WTC11 (cell line): ENCODE measurements around the gene WDR62.

Experiments used
- CTCF ChIP-seq: fragments of 200-600 bp; IDR thresholded peaks from 2 replicates; pipeline ENCODE4 v1.8.0; 2022; ENCODE audit warnings: antibody characterized with exemption
- MXD4 ChIP-seq: fragments of 250-450 bp; sonication (Bioruptor Pico); IDR thresholded peaks from 2 replicates; pipeline ENCODE4 v1.8.0; 2021; ENCODE audit warnings: mild to moderate bottlenecking, moderate library complexity, borderline replicate concordance
- STAT6 ChIP-seq: sonication (generic); formaldehyde crosslinking; conservative IDR thresholded peaks from 2 replicates; pipeline ENCODE4 v1.8.1; 2023; ENCODE audit warnings: mild to moderate bottlenecking, low read depth, missing genetic modification reagents, moderate library complexity

DNA sequence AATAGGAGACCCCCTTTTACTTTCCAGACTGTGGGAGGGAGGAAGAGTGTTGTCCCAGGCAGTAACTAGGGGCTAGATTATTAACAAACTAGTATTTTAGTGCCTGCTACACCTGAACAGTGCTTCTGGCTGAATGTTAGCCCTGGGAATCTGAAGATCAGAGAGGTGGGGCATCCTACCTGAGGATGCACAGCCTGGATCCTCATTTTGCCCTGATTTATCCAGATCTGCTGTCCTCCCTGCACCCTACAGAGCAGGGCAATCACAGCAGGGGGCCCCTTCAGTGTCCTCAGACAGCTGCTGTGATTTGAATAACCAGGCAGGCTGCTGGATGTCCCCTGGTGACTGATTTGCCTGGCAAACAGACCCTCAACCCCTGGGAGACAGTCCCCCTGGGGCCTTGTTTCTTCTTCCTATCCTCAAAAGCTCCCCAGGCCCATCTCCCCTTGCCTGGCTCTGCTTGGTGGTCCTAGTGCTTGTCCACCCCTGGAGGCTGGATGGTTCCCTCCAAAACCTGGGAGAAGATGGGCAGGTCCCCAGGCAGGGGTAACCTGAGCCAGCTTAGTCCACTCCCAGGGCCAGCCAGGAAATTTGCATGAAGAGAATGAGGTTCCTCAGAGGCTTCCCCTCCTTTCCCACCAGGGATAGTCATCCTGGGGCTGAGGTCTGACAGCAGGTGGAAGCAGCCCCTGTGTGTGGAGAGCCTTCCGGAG lies 55.9 kb downstream of the WDR62 start, which contains the start of gene OVOL3:
- TF ChIP-seq MXD4 (CRISPR knock-in tag) (no peak), STAT6 (CRISPR knock-in tag) (no peak), CTCF (no peak)
